Stromal cell of bone marrow (primary cell): ENCODE data around the gene HEATR5A.
"Not testable (repeated sequence)": the region's sequence is repeated elsewhere in the genome, so short reads cannot be mapped to it uniquely, and the experiment has no call there.

Experiments
- DNase-seq: peaks from one replicate; pipeline ENCODE4 v3.0.0-alpha.2; 2012; ENCODE audit warnings: low read depth

HEATR5A gene

DNA sequence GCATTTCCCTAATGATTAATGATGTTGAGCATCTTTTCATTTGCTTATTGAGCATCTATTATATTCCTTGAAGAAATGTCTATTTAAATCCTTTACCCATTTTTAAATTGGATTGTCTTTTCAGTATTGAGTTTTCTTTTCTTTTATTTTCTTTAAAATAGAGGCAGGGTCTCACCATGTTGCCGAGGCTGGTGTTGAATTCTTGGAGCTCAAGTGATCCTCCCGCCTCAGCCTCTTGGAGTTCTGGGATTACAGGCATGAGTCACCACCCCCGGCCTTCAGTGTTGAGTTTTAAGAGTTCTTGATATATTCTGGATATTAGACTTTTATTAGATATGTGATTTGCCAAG lies 139.5 kb downstream of the HEATR5A start:
- DNase-seq = no peak

DNA sequence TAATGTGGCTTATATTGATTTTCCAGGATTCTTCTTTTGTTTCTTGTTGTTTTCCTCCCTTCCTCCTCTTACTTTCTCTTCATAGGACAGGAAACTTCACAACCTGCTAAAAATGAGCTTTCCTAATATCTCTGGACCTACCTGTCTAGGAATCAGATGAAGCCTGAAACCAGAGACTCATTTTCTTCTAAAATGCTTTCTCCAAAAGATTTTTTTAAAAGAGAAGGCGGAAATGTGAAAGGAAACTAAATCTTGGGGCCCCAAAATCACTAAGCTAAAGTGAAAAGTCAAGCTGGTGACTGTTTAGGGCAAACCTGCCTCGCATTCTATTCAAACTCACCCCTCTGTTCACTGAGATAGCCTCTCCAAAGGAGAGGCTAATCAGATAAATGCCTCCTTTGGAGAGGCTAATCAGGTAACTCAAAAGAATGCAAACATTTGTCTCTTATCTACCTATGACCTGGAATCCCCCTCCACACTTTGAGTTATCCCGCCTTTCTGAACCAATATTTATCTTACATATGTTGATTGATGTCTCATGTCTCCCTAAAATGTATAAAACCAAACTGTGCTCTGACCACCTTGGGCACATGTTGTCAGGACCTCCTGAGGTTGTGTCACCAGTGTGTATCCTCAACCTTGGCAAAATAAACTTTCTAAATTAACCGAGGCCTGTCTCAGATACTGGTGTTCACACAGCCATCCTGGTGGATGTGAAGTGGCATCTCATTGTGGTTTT lies 140.0 kb downstream of the HEATR5A start:
- no peak for DNase-seq

DNA sequence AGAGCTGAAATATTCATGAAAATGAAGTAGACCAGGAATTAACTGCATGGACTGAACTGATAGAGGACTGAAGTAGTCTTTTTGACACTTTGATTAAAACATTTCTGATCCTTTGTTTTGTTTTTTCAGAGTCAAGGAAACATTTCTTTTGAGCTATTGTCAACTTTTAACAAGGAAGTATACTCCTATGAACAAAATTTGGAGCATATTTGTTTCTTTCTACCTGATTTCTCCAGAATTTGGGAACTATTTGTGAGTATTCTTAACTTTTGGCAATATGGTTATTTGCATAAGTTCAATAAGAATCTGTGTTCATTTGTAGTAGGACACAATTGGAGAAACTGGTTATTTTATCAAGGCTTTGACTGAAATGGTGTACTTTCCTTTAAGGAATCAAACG lies 141.5 kb downstream of the HEATR5A start:
- DNase-seq = no peak

DNA sequence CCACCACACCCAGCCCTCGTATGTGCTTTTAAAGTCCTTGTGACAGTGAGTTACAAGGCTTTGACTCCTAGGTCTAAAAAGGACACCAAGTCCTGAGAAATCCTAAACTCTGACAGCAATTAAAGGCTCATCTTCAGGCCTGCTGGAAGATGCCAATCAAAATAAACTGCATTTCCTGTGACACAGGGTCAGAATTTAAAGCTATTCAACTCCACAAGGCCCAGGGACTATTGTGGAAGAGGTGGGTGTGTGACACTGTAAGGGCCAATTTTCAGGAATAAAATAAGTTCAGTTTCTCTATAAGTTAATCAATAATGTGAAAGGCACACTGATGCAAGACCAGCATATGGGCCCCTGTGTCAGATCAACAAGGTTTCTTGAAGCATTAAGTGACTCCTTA lies 143.3 kb downstream of the HEATR5A start:
- no peak for DNase-seq

DNA sequence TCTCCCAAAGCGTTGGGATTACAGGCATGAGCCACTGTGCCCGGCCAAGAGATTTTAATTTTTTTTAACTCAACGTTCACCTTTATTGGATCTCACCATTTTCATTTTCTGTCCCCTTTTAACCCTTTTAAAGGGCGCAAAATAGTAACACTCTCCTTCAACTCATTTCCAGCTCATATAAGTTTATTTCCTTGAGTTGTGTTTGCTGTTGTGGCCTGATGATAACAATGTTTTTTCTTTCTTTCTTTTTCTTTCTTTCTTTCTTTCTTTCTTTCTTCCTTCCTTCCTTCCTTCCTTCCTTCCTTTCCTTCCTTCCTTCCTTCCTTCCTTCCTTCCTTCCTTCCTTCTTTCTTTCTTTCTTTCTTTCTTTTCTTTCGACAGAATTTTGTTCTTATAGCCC lies 143.9 kb downstream of the HEATR5A start:
- DNase-seq = not testable (repeated sequence)

DNA sequence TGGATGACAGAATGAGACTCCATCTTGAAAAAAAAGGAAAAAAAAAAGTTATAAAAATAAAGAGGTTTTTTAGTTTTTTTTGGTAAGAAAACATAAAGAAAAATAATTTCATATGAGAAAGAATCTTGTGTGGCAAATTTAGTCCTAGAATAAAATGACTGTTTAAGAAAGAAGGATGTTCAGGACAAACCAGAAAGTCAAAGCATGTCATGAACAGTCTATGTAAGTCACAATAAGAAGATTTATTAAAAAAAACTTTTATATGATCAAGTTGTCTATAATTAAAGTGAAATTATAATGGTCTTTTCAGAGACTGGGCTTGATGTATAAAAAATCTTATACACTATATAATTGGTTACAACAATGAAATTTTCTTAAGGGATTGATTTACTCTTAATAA lies 144.6 kb downstream of the HEATR5A start:
- no peak for DNase-seq

DNA sequence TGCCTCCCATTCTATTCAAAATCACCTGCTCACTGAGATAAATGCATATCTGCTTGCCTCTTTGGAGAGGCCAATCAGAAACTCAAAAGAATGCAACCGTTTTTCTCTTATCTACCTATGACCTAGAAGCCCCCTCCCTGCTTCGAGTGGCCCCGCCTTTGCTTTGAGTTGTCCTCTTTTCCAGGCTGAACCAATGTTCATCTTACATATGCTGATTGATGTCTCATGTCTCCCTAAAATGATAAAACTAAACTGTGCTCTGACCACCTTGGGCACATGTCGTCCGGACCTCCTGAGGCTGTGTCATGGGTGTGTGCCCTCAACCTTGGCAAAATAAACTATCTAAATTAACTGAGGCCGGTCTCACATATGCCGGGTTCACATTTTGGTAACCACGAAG lies 148.7 kb downstream of the HEATR5A start:
- DNase-seq = no peak

DNA sequence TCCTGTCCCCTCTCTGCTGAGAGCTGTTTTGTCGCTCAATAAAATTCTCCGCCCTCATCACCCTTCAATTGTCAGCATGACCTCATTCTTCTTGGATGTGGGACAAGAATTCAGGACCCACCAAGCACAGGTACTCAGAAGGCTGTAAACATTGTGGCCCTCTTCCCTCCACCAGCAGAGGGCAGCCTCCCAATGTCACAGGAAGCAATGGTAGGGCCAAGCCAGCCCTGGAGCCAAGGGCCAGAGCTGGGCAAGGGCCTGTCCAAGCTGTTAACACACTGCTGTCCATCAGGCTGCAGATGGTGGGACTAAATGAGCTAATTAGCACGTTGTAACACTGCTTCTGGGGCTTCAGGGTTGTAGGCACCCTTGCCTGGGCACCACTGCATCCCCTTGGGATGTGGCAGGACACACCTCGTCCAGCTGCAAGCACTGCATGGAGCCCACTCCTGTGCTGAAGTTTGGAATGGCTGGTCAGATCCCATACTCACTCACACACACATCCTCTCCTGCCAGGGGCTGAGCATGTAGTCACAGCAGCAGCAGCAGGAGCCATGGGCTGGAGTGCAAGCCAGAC lies 150.1 kb downstream of the HEATR5A start:
- no peak for DNase-seq

DNA sequence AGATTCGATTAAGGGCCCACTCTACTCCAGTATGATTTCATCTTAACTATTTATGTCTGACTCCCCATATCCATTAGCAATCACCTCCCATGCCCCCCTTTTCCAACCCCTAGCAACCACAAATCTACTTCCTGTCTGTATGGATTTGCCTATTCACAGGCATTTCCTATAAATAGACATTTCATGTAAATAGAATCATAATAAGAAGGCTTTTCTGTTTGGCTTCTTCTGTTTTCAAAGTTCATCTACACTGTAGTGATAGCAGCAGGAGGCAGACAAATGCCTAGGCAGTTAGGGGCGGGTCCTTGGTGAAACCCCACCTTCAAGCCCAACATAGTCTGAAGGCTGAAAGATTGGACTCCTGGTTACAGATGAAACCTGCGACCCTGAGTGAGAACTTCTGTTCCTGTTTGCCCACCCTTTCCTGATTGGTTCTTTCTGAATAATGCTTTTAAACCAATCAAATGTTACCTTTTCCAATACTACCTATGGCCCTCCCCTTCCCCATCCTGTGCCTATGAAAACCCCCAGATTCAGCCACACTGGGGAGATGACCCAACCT lies 150.6 kb downstream of the HEATR5A start:
- no peak for DNase-seq

DNA sequence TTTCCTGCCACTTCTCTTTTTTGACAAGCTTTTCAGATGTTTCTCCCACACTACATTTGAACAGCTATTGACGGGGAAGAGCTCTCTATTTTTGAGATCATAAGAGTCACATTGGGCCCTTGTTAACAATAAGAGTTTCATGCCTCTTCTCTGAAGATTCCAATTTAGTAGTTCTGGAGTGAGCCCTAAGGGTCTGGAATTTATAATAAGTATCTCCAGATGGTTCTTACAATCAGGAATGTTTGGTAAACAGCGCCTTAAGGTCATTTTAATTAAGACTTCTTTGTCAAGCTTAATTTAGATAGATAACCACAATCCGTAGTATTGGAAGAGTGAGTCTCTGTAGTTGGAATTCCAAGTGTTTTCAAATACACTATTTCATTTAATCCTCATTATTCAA lies 152.1 kb downstream of the HEATR5A start:
- no peak for DNase-seq

DNA sequence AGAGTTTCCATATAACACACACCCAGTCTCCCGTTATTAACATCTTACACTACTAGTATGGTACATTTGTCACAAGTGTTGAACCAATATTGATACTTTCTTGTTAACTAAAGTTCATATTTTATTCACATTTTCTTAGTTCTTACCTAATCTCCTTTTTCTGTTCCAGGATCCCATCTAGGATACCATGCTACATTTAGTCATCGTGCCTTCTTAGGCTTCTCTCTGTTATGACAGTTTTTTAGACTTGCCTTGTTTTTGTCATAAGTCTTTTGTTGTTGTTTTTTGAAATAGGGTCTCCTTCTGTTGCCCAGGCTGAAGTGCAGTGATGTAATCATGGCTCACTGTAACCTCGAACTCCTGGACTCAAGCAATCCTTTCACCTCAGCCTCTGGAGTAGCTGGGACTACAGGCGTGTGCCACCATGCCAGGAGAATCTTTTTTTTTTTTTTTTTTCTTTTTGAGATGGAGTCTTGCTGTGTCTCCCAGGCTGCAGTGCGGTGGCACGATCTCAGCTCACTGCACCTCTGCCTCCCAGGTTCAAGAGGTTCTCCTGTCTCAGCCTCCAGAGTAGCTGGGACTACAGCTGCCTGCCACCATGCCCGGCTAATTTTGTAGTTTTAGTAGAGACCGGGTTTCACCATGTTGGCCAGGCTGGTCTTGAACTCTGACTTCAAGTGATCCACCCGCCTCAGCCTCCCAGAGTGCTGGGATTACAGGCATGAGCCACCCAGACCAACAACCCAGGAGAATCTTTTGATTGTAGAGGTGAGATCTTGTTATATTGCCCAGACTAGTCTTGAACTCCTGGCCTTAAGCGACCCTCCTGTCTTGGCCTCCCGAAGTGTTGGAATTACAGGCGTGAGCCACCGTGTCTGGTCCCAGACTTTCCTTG lies 153.7 kb downstream of the HEATR5A start:
- DNase-seq = no peak

DNA sequence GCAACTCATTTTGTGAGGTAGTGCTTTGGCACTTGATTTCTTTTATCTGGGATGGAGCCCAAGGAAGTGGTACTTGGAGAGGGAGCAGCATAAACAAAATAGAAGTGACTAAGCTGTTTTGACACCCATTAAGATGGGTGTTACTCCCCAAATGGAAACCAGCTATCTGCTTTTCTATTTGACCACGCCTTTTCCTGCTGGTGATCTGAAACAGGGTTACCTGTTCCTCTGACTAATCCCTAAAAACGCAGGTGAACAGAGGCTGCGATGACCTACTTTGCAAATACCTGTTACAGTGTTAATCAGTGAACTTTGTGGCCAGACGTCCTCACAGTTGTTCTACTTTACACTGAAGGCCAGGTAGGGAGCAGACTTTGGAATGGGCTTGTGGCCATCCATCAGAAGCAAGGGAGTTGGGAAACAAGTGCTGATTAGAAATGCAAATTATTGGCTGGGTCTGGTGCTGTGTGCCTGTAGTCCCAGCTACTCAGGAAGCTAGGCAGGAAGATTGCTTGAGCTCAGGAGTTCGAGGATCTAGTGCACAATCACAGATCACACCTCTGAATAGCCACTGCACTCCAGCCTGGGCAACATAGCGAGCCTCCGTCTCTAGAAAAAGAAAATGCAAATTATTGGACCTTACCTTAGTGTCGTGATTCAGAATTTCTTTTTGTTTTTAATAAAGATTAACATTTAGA lies 154.5 kb downstream of the HEATR5A start:
- peak; percentile 74 for DNase-seq

DNA sequence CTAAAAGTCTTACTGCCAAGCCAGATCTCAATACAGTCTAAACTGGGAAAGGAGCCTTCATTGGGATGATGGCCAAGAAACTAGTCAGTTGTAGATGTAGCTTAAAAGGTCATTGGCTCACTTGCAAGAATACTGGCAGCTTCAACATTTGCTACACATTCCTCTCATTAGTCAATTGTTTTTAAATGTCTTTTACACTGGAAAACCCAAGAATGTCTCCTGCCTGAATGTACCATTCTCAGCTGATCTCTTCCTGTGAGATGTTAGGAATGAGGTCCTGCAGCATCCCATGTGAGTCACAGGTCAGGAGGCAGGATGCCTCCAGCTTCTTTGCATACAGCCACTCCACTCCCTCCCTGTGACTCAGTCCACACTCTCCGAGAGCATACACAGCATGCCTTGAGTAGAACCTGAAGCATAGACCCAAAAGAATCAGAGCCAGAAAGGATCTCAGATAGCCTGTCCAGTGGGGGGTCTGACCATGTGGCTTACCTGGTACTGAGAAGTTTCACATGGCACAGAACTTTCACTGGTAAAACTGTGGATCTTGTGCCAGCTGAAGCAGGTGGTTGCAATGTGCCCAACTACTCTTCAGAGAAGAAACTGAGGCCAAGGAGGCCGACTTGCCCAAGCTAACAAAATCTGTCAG lies 156.7 kb downstream of the HEATR5A start:
- peak; percentile 100 for DNase-seq

DNA sequence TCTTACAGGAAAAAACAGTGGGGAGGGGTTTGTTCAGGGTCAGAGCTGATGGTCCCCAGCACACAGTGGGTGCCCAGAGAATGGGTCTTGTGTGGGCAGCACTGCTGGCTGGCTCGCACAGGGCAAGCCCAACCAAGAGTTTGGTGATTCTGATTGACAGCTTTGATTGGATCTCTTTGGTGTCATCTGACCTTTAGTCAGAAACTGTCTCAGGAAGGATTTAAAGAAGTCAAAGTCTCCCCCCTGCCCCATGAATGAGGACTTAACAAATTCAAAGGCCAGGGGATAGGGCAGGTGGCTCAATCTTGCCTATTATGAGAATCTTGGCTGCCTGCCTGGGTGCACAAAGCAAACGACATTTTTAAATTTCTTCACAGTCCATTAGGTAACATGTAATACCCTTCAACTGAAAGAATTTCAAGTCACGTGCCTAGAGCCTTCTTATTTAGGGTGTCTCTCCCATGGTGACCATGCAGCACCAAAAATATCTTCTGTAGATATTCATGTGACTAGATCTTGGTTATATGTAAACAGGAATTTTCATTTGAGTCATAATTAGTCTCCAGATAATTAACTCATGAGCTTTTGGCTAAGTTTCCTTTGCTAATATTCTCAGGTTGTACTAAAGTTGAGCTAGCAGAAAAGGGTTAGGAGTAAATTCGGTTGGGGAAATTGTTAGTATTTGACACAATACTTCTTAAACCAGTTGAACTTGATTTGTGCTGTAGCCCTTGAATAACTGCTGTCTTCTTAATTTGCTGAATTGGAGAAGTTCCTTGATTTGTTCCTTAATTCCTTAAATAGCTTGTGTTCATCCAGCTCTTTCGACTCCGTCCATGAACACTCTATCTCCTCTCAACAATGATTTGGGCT lies 158.3 kb downstream of the HEATR5A start:
- peak; percentile 52 for DNase-seq

DNA sequence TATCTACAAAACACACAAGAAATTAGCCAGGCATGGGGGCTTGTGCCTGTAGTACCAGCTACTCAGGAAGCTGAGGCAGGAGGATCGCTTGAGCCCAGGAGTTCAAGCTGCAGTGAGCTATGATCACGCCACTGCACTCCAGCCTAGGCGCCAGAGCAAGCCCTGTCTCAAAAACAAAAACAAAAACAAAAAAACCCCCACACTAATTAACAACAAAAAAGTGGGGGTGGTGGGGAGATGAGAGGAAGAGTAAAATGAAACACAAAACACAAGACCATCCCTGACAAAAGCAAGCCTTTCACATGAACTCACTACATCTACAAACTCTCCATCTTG lies 158.9 kb downstream of the HEATR5A start:
- no peak for DNase-seq

DNA sequence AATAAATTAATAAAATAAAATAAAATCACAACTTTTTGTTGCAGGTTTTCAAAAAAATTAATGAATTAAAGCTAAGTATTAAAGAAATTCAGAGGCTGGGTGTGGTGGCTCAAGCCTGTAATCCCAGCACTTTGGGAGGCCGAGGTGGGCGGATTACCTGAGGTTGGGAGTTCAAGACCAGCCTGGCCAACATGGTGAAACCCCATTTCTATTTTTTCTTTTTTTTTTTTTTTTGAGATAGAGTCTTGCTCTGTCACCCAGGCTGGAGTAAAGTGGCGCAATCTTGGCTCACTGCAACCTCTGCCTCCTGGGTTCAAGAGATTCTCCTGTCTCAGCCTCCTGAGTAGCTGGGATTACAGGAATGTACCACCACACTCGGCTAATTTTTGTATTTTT lies 161.3 kb downstream of the HEATR5A start:
- DNase-seq = not testable (repeated sequence)

DNA sequence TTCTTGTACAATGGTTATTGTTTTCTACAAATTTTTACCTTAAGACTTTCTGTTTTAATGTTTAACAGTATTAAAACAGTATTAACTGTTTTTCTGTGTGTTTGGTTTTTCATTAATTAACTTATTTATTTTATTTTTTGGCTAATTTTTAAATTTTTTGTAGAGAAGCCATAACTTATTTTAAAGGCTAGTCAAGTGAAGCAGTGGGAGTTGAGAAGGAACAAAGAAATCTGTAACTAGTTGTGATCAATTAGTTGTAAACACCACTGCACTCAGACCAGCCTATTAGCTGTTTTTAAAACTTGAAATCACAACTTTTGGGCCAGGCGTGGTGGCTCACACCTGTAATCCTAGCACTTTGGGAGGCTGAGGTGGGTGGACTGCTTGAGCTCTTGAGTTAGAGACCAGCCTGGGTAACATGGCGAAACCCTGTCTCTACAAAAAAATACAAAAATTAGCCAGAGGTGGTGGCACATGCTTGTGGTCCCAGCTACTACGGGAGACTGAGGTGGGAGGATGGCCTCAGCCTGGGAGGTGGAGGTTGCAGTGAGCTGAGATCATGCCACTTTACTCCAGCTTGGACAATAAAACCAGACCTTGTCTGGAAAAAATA lies 161.8 kb downstream of the HEATR5A start:
- no peak for DNase-seq

DNA sequence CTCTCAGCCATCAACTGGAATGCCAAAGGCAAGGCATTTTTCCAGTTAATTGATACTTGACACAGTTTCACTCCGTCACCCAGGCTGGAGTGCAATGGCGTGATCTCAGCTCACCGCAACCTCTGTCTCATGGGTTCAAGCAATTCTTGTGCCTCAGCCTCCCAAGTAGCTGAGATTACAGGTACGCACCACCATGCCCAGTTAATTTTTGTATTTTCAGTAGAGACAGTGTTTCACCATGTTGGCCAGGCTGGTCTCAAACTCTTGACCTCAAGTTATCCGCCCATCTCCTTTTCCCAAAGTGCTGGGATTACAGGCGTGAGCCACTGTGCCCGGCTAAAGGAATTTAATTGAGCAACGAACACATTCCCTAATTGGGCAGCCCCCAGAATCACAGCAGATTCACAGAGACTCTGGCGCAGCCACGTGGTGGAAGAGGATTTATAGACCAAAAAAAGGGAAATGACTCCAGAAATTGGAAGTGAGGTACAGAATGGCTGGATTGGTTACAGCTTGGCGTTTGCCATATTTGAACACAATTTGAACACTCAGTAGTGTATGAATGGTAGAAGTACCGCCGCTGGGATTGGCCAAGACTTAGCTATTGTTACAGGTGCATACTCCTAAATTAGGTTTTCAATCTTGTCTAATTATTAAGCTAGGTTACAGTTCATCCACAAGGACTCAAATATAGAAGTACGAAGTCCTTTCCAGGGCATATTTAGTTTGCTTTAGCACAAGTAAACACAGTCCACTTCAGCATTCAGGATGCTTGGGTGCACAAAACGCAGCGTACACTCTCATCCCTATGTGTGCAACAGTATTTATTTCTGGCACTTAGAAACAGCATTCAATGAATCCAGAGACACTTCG lies 162.6 kb downstream of the HEATR5A start:
- DNase-seq = not testable (repeated sequence)

DNA sequence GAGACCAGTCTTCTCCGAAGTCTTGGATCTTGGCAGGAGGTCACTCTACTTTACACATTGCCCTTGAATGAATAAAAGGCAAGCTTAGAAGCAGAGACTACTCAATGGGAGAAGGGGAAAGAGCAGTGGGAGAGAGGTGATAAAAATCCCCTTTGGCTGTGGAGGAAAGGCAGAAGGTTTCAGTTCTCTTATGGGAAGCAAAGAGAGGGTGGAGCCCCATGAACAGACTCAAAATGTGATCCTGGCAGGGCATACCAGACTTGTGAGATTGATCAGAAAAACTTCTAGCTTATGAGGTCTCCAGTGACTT lies 163.2 kb downstream of the HEATR5A start:
- no peak for DNase-seq
